IgD-negative memory B cell (primary cell): Measurements from ENCODE around the gene FGF14. TPM values are rescaled to one million over a fixed set of nuclear protein-coding genes. Genes with fewer than 3 reads are reported as not detected.
A peak's percentile ranks its signal among the peaks of the same experiment; 100 is the strongest.

Source experiments
- H3K27ac Mint-ChIP-seq, 3 donors: one replicate each; pipeline ENCODE4 v1.8.0; 2020 to 2022; ENCODE audit warnings: mild to moderate bottlenecking in 3 of 3, mixed read lengths in 3 of 3, moderate library complexity in 1 of 3
- H3K27me3 Mint-ChIP-seq: one replicate; pipeline ENCODE4 v1.8.0; 2021; ENCODE audit warnings: mixed read lengths
- H3K36me3 Mint-ChIP-seq: one replicate; pipeline ENCODE4 v1.8.0; 2020; ENCODE audit warnings: mild to moderate bottlenecking, mixed read lengths
- H3K4me1 Mint-ChIP-seq, 3 donors: one replicate each; pipeline ENCODE4 v1.8.0; 2020 to 2022; ENCODE audit warnings: mixed read lengths in 3 of 3, mild to moderate bottlenecking in 1 of 3
- H3K4me3 Mint-ChIP-seq, 4 donors: one replicate each; pipeline ENCODE4 v1.8.0; 2020 to 2022; ENCODE audit warnings: mild to moderate bottlenecking in 4 of 4, mixed read lengths in 4 of 4, moderate library complexity in 3 of 4
- H3K9me3 Mint-ChIP-seq, 3 donors: one replicate each; pipeline ENCODE4 v1.8.0; 2020 to 2021; ENCODE audit warnings: mixed read lengths in 3 of 3, mild to moderate bottlenecking in 1 of 3
- polyA plus RNA-seq: library from polyadenylated mRNA; unstranded; fragments of 300-500 nt; fragmentation: Illumina TruSeq; gene quantifications from one replicate; pipeline ENCODE4 v1.2.3, GENCODE V29; 2021

The FGF14 gene
- polyA plus RNA-seq, 1 donor from 2014 or later = not detected

- H3K27ac Mint-ChIP-seq = no peak overlapping the region
- H3K9me3 Mint-ChIP-seq = peaks cover 0 to 1% (median 0%) of the 10 kb centered on the region in 3 donors
- H3K4me3 Mint-ChIP-seq = no peak overlapping the region
- no peaks in the 10 kb centered on the region for H3K4me1 Mint-ChIP-seq
- H3K27me3 Mint-ChIP-seq = peaks cover 2% of the 10 kb centered on the region
- H3K36me3 Mint-ChIP-seq = no peaks in the 10 kb centered on the region
Measured at GRCh38 chr13:102233566-102234208, 168.2 kb downstream of the FGF14 start.

- no peak overlapping the region for H3K27ac Mint-ChIP-seq
- no peaks in the 10 kb centered on the region for H3K36me3 Mint-ChIP-seq
- peaks cover 2% of the 10 kb centered on the region for H3K27me3 Mint-ChIP-seq
- H3K4me3 Mint-ChIP-seq = no peak overlapping the region
- peaks cover 0 to 4% (median 0%) of the 10 kb centered on the region in 3 donors for H3K9me3 Mint-ChIP-seq
- H3K4me1 Mint-ChIP-seq = no peaks in the 10 kb centered on the region
Measured at GRCh38 chr13:102231479-102231878, 170.4 kb downstream of the FGF14 start.

- no peaks in the 10 kb centered on the region for H3K4me1 Mint-ChIP-seq
- H3K4me3 Mint-ChIP-seq = no peak overlapping the region
- H3K36me3 Mint-ChIP-seq = peaks cover 5% of the 10 kb centered on the region
- peaks cover 0 to 4% (median 0%) of the 10 kb centered on the region in 3 donors for H3K9me3 Mint-ChIP-seq
- no peaks in the 10 kb centered on the region for H3K27me3 Mint-ChIP-seq
- H3K27ac Mint-ChIP-seq = no peak overlapping the region
Measured at GRCh38 chr13:102227741-102228140, 174.1 kb downstream of the FGF14 start.

- Mint-ChIP-seq H3K36me3 (peaks cover 5% of the 10 kb centered on the region), H3K27ac (no peak overlapping the region), H3K9me3 (peaks cover 0 to 4% (median 0%) of the 10 kb centered on the region in 3 donors), H3K4me1 (no peaks in the 10 kb centered on the region), H3K4me3 (no peak overlapping the region), H3K27me3 (no peaks in the 10 kb centered on the region)
Measured at GRCh38 chr13:102226591-102226990, 175.3 kb downstream of the FGF14 start.

- no peak overlapping the region for H3K4me3 Mint-ChIP-seq
- H3K27me3 Mint-ChIP-seq = no peaks in the 10 kb centered on the region
- peaks cover 0 to 4% (median 0%) of the 10 kb centered on the region in 3 donors for H3K9me3 Mint-ChIP-seq
- peaks cover 5% of the 10 kb centered on the region for H3K36me3 Mint-ChIP-seq
- H3K27ac Mint-ChIP-seq = no peak overlapping the region
- H3K4me1 Mint-ChIP-seq = no peaks in the 10 kb centered on the region
Measured at GRCh38 chr13:102225892-102226291, 176.0 kb downstream of the FGF14 start.

- no peak overlapping the region for H3K27ac Mint-ChIP-seq
- H3K36me3 Mint-ChIP-seq = peaks cover 5% of the 10 kb centered on the region
- H3K4me3 Mint-ChIP-seq = no peak overlapping the region
- H3K27me3 Mint-ChIP-seq = no peaks in the 10 kb centered on the region
- peaks cover 0 to 1% (median 0%) of the 10 kb centered on the region in 3 donors for H3K9me3 Mint-ChIP-seq
- no peaks in the 10 kb centered on the region for H3K4me1 Mint-ChIP-seq
Measured at GRCh38 chr13:102220681-102221228, 181.1 kb downstream of the FGF14 start.

GRCh38 chr13:102214956-102215355, 186.9 kb downstream of the FGF14 start:
- Mint-ChIP-seq H3K4me1 (no peaks in the 10 kb centered on the region), H3K36me3 (no peaks in the 10 kb centered on the region), H3K27ac (no peak overlapping the region), H3K4me3 (no peak overlapping the region), H3K27me3 (no peaks in the 10 kb centered on the region), H3K9me3 (peaks cover 0 to 1% (median 0%) of the 10 kb centered on the region in 3 donors)

GRCh38 chr13:102212729-102213128, 189.1 kb downstream of the FGF14 start:
- Mint-ChIP-seq H3K27ac (no peak overlapping the region), H3K27me3 (no peaks in the 10 kb centered on the region), H3K4me3 (no peak overlapping the region), H3K9me3 (no peaks in the 10 kb centered on the region), H3K4me1 (no peaks in the 10 kb centered on the region), H3K36me3 (no peaks in the 10 kb centered on the region)

- no peaks in the 10 kb centered on the region for H3K36me3 Mint-ChIP-seq
- H3K27ac Mint-ChIP-seq = no peak overlapping the region
- no peaks in the 10 kb centered on the region for H3K27me3 Mint-ChIP-seq
- H3K4me3 Mint-ChIP-seq = no peak overlapping the region
- no peaks in the 10 kb centered on the region for H3K4me1 Mint-ChIP-seq
- no peaks in the 10 kb centered on the region for H3K9me3 Mint-ChIP-seq
Measured at GRCh38 chr13:102208347-102208746, 193.5 kb downstream of the FGF14 start.

- no peaks in the 10 kb centered on the region for H3K4me1 Mint-ChIP-seq
- no peaks in the 10 kb centered on the region for H3K9me3 Mint-ChIP-seq
- no peaks in the 10 kb centered on the region for H3K36me3 Mint-ChIP-seq
- H3K27ac Mint-ChIP-seq = no peak overlapping the region
- H3K27me3 Mint-ChIP-seq = no peaks in the 10 kb centered on the region
- no peak overlapping the region for H3K4me3 Mint-ChIP-seq
Measured at GRCh38 chr13:102207680-102208342, 194.0 kb downstream of the FGF14 start.

GRCh38 chr13:102203718-102204117, 198.1 kb downstream of the FGF14 start:
- Mint-ChIP-seq H3K27ac (no peak overlapping the region), H3K9me3 (no peaks in the 10 kb centered on the region), H3K36me3 (no peaks in the 10 kb centered on the region), H3K4me1 (no peaks in the 10 kb centered on the region), H3K4me3 (no peak overlapping the region), H3K27me3 (no peaks in the 10 kb centered on the region)

- Mint-ChIP-seq H3K27me3 (no peaks in the 10 kb centered on the region), H3K36me3 (no peaks in the 10 kb centered on the region), H3K4me1 (no peaks in the 10 kb centered on the region), H3K4me3 (no peak overlapping the region), H3K9me3 (no peaks in the 10 kb centered on the region), H3K27ac (no peak overlapping the region)
Measured at GRCh38 chr13:102198418-102199311, 203.2 kb downstream of the FGF14 start.

- no peaks in the 10 kb centered on the region for H3K4me1 Mint-ChIP-seq
- H3K27me3 Mint-ChIP-seq = no peaks in the 10 kb centered on the region
- no peak overlapping the region for H3K27ac Mint-ChIP-seq
- H3K4me3 Mint-ChIP-seq = no peak overlapping the region
- no peaks in the 10 kb centered on the region for H3K36me3 Mint-ChIP-seq
- no peaks in the 10 kb centered on the region for H3K9me3 Mint-ChIP-seq
Measured at GRCh38 chr13:102197193-102197592, 204.7 kb downstream of the FGF14 start.

GRCh38 chr13:102195566-102196462, 206.0 kb downstream of the FGF14 start:
- Mint-ChIP-seq H3K27ac (no peak overlapping the region), H3K27me3 (no peaks in the 10 kb centered on the region), H3K36me3 (no peaks in the 10 kb centered on the region), H3K9me3 (no peaks in the 10 kb centered on the region), H3K4me3 (peak overlapping the region in 1 of 4 donors; percentile 52), H3K4me1 (no peaks in the 10 kb centered on the region)
